ENCODE results near the gene RALY.

- TF ChIP-seq JUND (IDR thresholded peaks at IDR 0.05) (no peak), ELF1 (IDR thresholded peaks at IDR 0.05; ENCODE audit: borderline replicate concordance, low read depth) (no peak), POLR2A (IDR thresholded peaks at IDR 0.05; ENCODE audit: borderline replicate concordance, extremely low read depth, insufficient read depth, insufficient read length) (no peak), EZH2 (IDR thresholded peaks at IDR 0.05) (no peak), MAX (IDR thresholded peaks at IDR 0.05) (no peak), CTCF (IDR thresholded peaks at IDR 0.05 in 2 of 3, conservative IDR thresholded peaks at IDR 0.05 in 1 of 3; ENCODE audit: borderline replicate concordance in 1 of 3, insufficient read depth in 1 of 3, low read depth in 2 of 3, low read length in 2 of 3) (no peak), YY1 (IDR thresholded peaks at IDR 0.05; ENCODE audit: extremely low read depth, insufficient replicate concordance, low read depth, low read length) (no peak), TCF7L2 (IDR thresholded peaks at IDR 0.05; ENCODE audit: borderline replicate concordance, extremely low read depth, insufficient read depth, insufficient read length) (no peak), CBX3 (IDR thresholded peaks at IDR 0.05; ENCODE audit: low read depth) (no peak), RAD21 (IDR thresholded peaks at IDR 0.05; ENCODE audit: low read depth) (no peak), REST (IDR thresholded peaks at IDR 0.05; ENCODE audit: low read depth) (no peak), POLR2AphosphoS5 (IDR thresholded peaks at IDR 0.05; ENCODE audit: low read depth, low read length) (no peak)
These were observed 121.1 kb downstream of the RALY start for GRCh38 chr20:34114809-34115208.

Measured in HCT116 (cell line).